Measurements from ENCODE around the gene S100A7.

DNA sequence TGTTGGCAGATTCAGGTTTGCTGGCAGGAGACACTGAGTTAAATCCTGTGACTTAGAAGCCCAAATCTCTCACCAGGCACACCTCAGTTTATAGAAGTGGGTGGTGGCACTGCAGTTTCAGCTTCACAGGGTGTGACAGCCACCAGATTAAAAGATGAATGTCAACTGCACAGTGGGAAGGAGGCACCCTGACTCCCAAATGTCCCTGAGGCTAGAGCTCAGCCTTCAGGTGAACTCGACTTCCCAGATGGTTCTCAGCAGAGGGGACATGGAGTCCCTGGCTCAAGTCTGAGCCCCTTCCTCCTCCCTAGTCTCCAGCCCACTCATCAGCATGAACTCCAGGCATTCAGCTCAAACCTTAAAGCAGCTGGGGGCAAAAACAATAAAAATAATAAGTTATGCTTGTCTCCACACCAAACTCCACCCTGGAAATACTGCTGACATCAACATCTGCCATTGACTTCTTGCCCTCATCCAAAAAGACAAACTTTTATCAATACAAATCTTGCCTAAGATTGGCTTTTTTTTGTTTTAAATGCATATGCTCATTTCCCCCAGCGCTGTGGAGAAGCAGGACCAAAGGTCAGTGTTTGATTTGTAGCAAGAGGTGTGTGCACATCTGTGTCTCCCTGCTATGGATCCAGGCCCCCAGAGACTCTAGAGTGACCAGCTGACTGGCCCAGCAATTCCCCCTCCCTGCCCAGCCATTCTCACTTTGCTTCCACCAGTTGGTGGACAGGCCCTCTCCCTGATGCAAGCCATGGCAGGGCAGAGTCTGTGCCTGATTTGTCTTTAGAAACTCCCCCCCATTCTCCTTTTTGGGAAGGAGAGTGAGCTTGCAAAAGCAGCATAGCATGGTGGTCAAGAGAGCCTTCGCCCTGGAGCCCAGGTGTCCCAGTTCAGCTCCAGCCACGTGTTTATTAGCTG lies 18.5 kb upstream of the S100A7 start:
- TF ChIP-seq, protein P1, sequence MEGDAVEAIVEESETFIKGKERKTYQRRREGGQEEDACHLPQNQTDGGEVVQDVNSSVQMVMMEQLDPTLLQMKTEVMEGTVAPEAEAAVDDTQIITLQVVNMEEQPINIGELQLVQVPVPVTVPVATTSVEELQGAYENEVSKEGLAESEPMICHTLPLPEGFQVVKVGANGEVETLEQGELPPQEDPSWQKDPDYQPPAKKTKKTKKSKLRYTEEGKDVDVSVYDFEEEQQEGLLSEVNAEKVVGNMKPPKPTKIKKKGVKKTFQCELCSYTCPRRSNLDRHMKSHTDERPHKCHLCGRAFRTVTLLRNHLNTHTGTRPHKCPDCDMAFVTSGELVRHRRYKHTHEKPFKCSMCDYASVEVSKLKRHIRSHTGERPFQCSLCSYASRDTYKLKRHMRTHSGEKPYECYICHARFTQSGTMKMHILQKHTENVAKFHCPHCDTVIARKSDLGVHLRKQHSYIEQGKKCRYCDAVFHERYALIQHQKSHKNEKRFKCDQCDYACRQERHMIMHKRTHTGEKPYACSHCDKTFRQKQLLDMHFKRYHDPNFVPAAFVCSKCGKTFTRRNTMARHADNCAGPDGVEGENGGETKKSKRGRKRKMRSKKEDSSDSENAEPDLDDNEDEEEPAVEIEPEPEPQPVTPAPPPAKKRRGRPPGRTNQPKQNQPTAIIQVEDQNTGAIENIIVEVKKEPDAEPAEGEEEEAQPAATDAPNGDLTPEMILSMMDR (conservative IDR thresholded peaks at IDR 0.05 in 1 of 2, IDR thresholded peaks at IDR 0.05 in 1 of 2; ENCODE audit: extremely low read depth in 1 of 2, insufficient read depth in 1 of 2, low read depth in 1 of 2, low read length in 2 of 2): no peak
- TF ChIP-seq EZH2 (IDR thresholded peaks at IDR 0.05; ENCODE audit: borderline replicate concordance, low read length): no peak
